Measurements from ENCODE around the gene CYB5R4. TPM values are rescaled to one million over a fixed set of nuclear protein-coding genes. Genes with fewer than 3 reads are reported as not detected.

Gene CYB5R4
- total RNA-seq, 2 donors from 2014 or later, result 3.3 to 3.9 TPM

- Histone ChIP-seq H3K27ac (no peak overlapping the region), H3K36me3 (no peaks in the 10 kb centered on the region), H3K27me3 (no peaks in the 10 kb centered on the region), H3K9me3 (peaks cover 0 to 4% of the 10 kb centered on the region in 2 donors), H3K4me1 (no peaks in the 10 kb centered on the region), H3K4me3 (no peak overlapping the region)
- no peak for TF ChIP-seq CTCF (IDR thresholded peaks at IDR 0.05)
- DNase-seq (ENCODE audit: low spot score), result no peak
These were observed 138.6 kb downstream of the CYB5R4 start for GRCh38 chr6:83998021-83998584.

- Histone ChIP-seq H3K9me3 (peaks cover 0 to 2% of the 10 kb centered on the region in 2 donors), H3K27ac (no peak overlapping the region), H3K4me1 (no peaks in the 10 kb centered on the region), H3K36me3 (no peaks in the 10 kb centered on the region), H3K4me3 (no peak overlapping the region), H3K27me3 (no peaks in the 10 kb centered on the region)
- no peak for TF ChIP-seq CTCF (IDR thresholded peaks at IDR 0.05)
- no peak for DNase-seq (ENCODE audit: low spot score)
These were observed 141.6 kb downstream of the CYB5R4 start for GRCh38 chr6:84001119-84001518.

- no peak overlapping the region for H3K4me3 ChIP-seq
- no peaks in the 10 kb centered on the region for H3K9me3 ChIP-seq
- H3K27me3 ChIP-seq, result no peaks in the 10 kb centered on the region
- H3K4me1 ChIP-seq, result no peaks in the 10 kb centered on the region
- no peaks in the 10 kb centered on the region for H3K36me3 ChIP-seq
- TF ChIP-seq CTCF (IDR thresholded peaks at IDR 0.05), result no peak
- DNase-seq (ENCODE audit: low spot score), result no peak
- no peak overlapping the region for H3K27ac ChIP-seq
These were observed 142.7 kb downstream of the CYB5R4 start for GRCh38 chr6:84002226-84002625.

- Histone ChIP-seq H3K27ac (no peak overlapping the region), H3K36me3 (no peaks in the 10 kb centered on the region), H3K27me3 (no peaks in the 10 kb centered on the region), H3K4me1 (no peaks in the 10 kb centered on the region), H3K4me3 (no peak overlapping the region), H3K9me3 (no peaks in the 10 kb centered on the region)
- DNase-seq (ENCODE audit: low spot score), result no peak
- no peak for TF ChIP-seq CTCF (IDR thresholded peaks at IDR 0.05)
These were observed 143.6 kb downstream of the CYB5R4 start for GRCh38 chr6:84003131-84003530.

GRCh38 chr6:84003654-84004053 lies 144.2 kb downstream of the CYB5R4 start:
- Histone ChIP-seq H3K27me3 (no peaks in the 10 kb centered on the region), H3K27ac (no peak overlapping the region), H3K36me3 (no peaks in the 10 kb centered on the region), H3K4me3 (no peak overlapping the region), H3K4me1 (no peaks in the 10 kb centered on the region), H3K9me3 (no peaks in the 10 kb centered on the region)
- no peak for TF ChIP-seq CTCF (IDR thresholded peaks at IDR 0.05)
- DNase-seq (ENCODE audit: low spot score), result no peak

- Histone ChIP-seq H3K27ac (no peak overlapping the region), H3K4me1 (no peaks in the 10 kb centered on the region), H3K27me3 (no peaks in the 10 kb centered on the region), H3K36me3 (no peaks in the 10 kb centered on the region), H3K4me3 (no peak overlapping the region), H3K9me3 (no peaks in the 10 kb centered on the region)
- no peak for DNase-seq (ENCODE audit: low spot score)
- TF ChIP-seq CTCF (IDR thresholded peaks at IDR 0.05), result no peak
These were observed 148.4 kb downstream of the CYB5R4 start for GRCh38 chr6:84007871-84008270.
